Endometrium (tissue), 2 donors: Measurements from ENCODE around the gene ZDHHC24.

Experiments used
- FAIRE-seq: peaks from 2 replicates; lab custom pipeline; 2012; peaks lifted over from hg19 to GRCh38; lab: Jason Lieb, UNC
- donor health status: control.
- donor health status: control.

The ZDHHC24 gene

DNA sequence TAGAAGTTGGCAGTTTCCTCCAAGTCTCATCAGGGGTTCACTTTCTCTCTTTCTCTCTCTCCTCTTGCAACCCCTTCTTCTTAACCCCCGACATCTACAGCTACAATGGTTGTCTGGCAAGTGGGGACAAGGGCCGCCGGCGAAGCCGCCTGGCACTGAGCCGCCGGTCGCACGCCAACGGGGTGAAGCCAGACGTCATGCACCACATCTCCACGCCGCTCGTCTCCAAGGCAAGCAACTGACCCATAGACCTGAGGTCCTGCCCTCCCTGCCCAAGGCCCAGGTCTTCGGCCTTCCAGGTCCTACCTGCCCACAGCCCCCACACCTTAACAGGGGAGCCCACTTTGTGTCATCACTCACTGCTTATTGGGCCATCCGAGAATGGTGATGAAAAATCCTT, 74.7 kb downstream of the ZDHHC24 start:
- no peak for FAIRE-seq
